ENCODE data around the gene TRPM1.

TRPM1 gene

DNA sequence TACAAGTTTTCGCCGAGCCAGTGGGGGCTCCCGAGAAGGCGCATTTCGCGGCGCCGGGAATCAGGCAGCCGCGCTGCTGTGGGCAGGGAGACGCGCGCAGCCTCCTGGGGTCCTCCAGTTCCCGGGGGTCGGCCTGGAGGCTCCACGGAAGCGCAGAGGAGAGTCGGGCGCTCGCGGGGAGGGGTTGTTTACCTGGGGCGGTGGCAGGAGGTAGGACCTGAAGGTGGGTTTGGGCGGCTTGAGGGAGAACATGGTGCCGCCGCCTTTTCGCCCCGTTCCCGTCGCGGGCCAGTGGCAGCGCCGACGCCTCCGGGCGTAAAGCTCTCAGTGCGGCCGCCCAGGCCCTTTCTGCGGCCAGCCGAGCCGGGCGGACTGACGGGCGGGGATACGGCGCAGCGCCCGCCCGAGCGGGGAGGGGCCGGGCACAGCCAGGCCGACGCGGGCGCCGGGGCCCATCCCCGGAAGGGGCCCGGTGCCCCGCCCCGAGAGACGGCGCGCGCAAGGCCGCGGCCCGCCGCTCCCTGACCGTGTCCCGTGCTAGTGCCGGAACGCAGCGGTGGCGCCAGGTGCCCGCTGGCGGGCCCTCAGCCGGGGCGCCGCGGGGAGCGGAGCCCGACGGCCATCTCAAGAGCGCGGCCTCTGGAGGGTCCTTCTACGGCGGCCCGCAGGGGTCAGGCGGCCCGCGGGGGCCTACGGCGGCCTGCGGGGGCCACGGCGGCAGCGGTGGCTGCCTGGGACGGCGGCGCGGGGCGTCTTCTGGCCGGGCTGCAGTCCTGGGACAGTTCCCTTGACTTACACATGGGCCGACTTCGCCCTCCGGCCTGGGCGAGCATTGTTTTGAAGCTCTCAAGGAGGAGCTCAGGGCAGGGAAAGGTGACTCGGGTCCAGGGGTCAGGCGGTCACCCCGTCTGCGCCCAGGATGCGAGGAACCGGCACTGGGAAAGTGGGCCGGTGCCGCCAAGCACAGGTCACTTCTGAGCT, 110.0 kb downstream of the TRPM1 start, which contains the start of gene MTMR10:
MTMR10 (minus strand) TSS at position 374 of the 981 bp plus-strand sequence; CDS start at position 252, 122 bp downstream.
- no peaks in the 10 kb centered on the region for H3K9me3 ChIP-seq (ENCODE audit: control insufficient read depth, insufficient read depth, low read depth, low read length)
- H3K36me3 ChIP-seq (ENCODE audit: control insufficient read depth, insufficient read depth, low read length): peaks cover 13% of the 10 kb centered on the region
- H3K27ac ChIP-seq (ENCODE audit: low read depth, low read length): peak within 1 kb of the TSS; percentile 80
- H3K4me1 ChIP-seq (ENCODE audit: control insufficient read depth, insufficient read depth, low read length): 0 out of 2 replicates have a peak, but pooled peaks cover 3% of the 10 kb centered on the region
- H3K9ac ChIP-seq (ENCODE audit: low read length): peak within 1 kb of the TSS; percentile 93
- no peaks in the 10 kb centered on the region for H3K27me3 ChIP-seq (ENCODE audit: control insufficient read depth, insufficient read depth, low read length)
- H3K4me3 ChIP-seq (ENCODE audit: low read depth, low read length): peak within 1 kb of the TSS; percentile 96

DNA sequence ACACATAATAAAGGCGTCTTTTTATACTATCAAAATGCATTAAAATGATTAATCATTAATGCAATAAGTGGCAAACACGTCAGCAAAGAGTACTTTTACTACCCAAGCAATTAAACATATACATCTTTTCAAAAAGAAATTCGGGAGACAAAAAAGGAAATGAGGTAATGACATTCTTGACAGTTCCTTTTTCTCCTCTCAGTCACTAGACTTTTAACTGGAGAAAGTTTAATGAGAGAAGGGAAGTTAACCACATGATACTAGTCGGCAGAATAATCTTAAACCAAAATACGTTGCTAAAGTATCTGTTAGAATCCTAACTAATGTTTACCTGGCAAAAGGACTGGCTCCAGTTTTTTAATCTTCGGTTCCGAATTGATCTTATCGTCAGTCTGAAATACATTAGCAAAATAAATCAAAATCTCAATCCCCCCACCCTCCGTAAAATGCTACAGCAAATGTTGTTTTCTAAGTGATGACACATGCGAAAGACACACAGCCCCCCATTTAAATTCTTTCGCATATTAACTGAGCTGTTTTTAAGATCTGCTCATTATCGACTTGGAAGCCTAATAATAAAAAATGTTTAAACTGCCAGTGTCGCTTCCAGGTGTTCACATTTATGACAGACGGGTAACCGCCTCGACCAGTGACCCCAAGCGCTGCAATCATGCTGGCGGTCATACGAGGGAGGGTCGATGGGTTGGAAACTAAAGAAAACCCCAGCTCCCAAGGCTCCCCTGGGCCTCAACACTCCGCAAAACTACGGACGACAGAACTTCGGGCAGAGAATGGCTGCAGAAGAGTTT, 110.9 kb downstream of the TRPM1 start:
- Histone ChIP-seq H3K9ac (ENCODE audit: low read length) (peak overlapping the region; percentile 93), H3K27me3 (ENCODE audit: control insufficient read depth, insufficient read depth, low read length) (no peaks in the 10 kb centered on the region), H3K4me1 (ENCODE audit: control insufficient read depth, insufficient read depth, low read length) (0 out of 2 replicates have a peak, but pooled peaks cover 3% of the 10 kb centered on the region), H3K27ac (ENCODE audit: low read depth, low read length) (peak overlapping the region; percentile 79), H3K4me3 (ENCODE audit: low read depth, low read length) (peak overlapping the region; percentile 96), H3K9me3 (ENCODE audit: control insufficient read depth, insufficient read depth, low read depth, low read length) (no peaks in the 10 kb centered on the region), H3K36me3 (ENCODE audit: control insufficient read depth, insufficient read depth, low read length) (peaks cover 20% of the 10 kb centered on the region)

DNA sequence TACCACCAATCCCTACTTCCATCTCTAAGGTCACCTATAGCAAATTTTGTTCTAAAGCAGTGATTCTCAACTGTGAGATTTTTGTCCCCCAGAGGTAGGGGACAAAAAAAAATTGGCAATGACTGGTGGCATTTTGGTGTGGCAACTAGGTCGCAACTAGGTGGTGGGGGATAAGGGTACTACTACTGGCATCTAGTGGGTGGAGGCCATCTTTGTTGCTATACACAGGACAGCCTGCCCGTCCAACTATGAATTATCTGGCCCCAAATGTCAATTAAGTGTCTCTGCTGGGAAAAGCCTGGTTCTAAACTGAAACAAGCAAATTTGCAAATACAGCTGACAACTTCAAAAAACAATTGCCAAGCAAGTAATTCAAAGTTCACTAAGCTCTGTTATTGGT, 111.5 kb downstream of the TRPM1 start:
- Histone ChIP-seq H3K4me3 (ENCODE audit: low read depth, low read length) (peak overlapping the region; percentile 96), H3K27me3 (ENCODE audit: control insufficient read depth, insufficient read depth, low read length) (no peaks in the 10 kb centered on the region), H3K9me3 (ENCODE audit: control insufficient read depth, insufficient read depth, low read depth, low read length) (no peaks in the 10 kb centered on the region), H3K36me3 (ENCODE audit: control insufficient read depth, insufficient read depth, low read length) (peaks cover 26% of the 10 kb centered on the region), H3K9ac (ENCODE audit: low read length) (no peak overlapping the region), H3K27ac (ENCODE audit: low read depth, low read length) (no peak overlapping the region), H3K4me1 (ENCODE audit: control insufficient read depth, insufficient read depth, low read length) (0 out of 2 replicates have a peak, but pooled peaks cover 3% of the 10 kb centered on the region)

- Histone ChIP-seq H3K36me3 (ENCODE audit: control insufficient read depth, insufficient read depth, low read length) (peaks cover 30% of the 10 kb centered on the region), H3K4me1 (ENCODE audit: control insufficient read depth, insufficient read depth, low read length) (no peaks in the 10 kb centered on the region), H3K27ac (ENCODE audit: low read depth, low read length) (no peak overlapping the region), H3K27me3 (ENCODE audit: control insufficient read depth, insufficient read depth, low read length) (no peaks in the 10 kb centered on the region), H3K4me3 (ENCODE audit: low read depth, low read length) (no peak overlapping the region), H3K9ac (ENCODE audit: low read length) (no peak overlapping the region), H3K9me3 (ENCODE audit: control insufficient read depth, insufficient read depth, low read depth, low read length) (no peaks in the 10 kb centered on the region)
Measured at GRCh38 chr15:30985081-30985531, 116.4 kb downstream of the TRPM1 start.

DNA sequence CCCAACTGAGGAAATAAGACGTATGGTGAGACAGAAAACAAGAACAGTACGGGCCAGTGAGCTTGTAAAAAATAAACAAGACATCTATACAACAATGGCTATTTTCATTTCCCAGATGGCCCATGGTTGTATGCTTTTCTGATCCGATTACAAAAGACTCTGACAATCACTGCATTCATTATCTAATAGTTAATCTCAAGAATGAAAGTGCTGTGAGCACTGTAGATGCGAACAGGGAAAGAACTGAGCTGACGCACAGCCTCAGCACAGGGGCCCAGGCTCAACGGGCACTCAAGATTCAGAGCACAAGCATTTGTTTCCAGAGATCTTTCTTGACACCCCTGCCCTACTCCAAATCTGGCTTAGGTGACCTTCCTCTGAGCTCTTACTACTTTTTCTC, 117.0 kb downstream of the TRPM1 start:
- Histone ChIP-seq H3K27me3 (ENCODE audit: control insufficient read depth, insufficient read depth, low read length) (no peaks in the 10 kb centered on the region), H3K9ac (ENCODE audit: low read length) (no peak overlapping the region), H3K36me3 (ENCODE audit: control insufficient read depth, insufficient read depth, low read length) (peaks cover 30% of the 10 kb centered on the region), H3K9me3 (ENCODE audit: control insufficient read depth, insufficient read depth, low read depth, low read length) (no peaks in the 10 kb centered on the region), H3K27ac (ENCODE audit: low read depth, low read length) (no peak overlapping the region), H3K4me3 (ENCODE audit: low read depth, low read length) (no peak overlapping the region), H3K4me1 (ENCODE audit: control insufficient read depth, insufficient read depth, low read length) (no peaks in the 10 kb centered on the region)

DNA sequence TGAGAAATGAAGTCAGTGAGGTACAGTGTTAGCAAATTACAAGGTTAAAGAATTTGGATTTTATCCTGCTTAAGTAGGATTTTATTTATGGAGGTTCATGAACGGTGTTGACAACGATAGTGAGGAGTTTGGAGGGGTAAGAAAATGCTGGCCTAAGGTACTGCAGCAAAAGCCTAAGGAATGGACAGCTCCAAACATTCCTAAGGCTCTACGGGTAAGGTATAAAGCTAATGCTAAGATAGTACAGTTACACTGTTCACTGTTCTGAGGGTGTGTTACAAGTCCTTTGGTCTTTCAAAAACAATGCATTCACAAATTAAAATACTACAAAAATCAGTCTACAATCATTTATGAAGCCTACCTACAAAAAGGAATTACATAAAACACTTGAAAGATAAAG, 117.4 kb downstream of the TRPM1 start:
- Histone ChIP-seq H3K4me3 (ENCODE audit: low read depth, low read length) (no peak overlapping the region), H3K36me3 (ENCODE audit: control insufficient read depth, insufficient read depth, low read length) (peaks cover 30% of the 10 kb centered on the region), H3K4me1 (ENCODE audit: control insufficient read depth, insufficient read depth, low read length) (no peaks in the 10 kb centered on the region), H3K9ac (ENCODE audit: low read length) (no peak overlapping the region), H3K27ac (ENCODE audit: low read depth, low read length) (no peak overlapping the region), H3K9me3 (ENCODE audit: control insufficient read depth, insufficient read depth, low read depth, low read length) (no peaks in the 10 kb centered on the region), H3K27me3 (ENCODE audit: control insufficient read depth, insufficient read depth, low read length) (no peaks in the 10 kb centered on the region)

- Histone ChIP-seq H3K36me3 (ENCODE audit: control insufficient read depth, insufficient read depth, low read length) (peaks cover 13% of the 10 kb centered on the region), H3K4me3 (ENCODE audit: low read depth, low read length) (no peak overlapping the region)
Measured at GRCh38 chr15:30979457-30979856, 122.1 kb downstream of the TRPM1 start.

GRCh38 chr15:30978328-30978727, 123.2 kb downstream of the TRPM1 start:
- H3K36me3 ChIP-seq (ENCODE audit: control insufficient read depth, insufficient read depth, low read length): peaks cover 24% of the 10 kb centered on the region
- no peak overlapping the region for H3K9ac ChIP-seq (ENCODE audit: low read length)
- no peaks in the 10 kb centered on the region for H3K9me3 ChIP-seq (ENCODE audit: control insufficient read depth, insufficient read depth, low read depth, low read length)
- no peak overlapping the region for H3K27ac ChIP-seq (ENCODE audit: low read depth, low read length)
- no peak overlapping the region for H3K4me3 ChIP-seq (ENCODE audit: low read depth, low read length)
- no peaks in the 10 kb centered on the region for H3K27me3 ChIP-seq (ENCODE audit: control insufficient read depth, insufficient read depth, low read length)
- H3K4me1 ChIP-seq (ENCODE audit: control insufficient read depth, insufficient read depth, low read length): no peaks in the 10 kb centered on the region

More at GRCh38 chr15:30979457-30979856, 122.1 kb downstream of the TRPM1 start:
- no peak overlapping the region for H3K9ac ChIP-seq (ENCODE audit: low read length)
- no peaks in the 10 kb centered on the region for H3K9me3 ChIP-seq (ENCODE audit: control insufficient read depth, insufficient read depth, low read depth, low read length)
- no peaks in the 10 kb centered on the region for H3K4me1 ChIP-seq (ENCODE audit: control insufficient read depth, insufficient read depth, low read length)
- no peaks in the 10 kb centered on the region for H3K27me3 ChIP-seq (ENCODE audit: control insufficient read depth, insufficient read depth, low read length)
- no peak overlapping the region for H3K27ac ChIP-seq (ENCODE audit: low read depth, low read length)

DNA sequence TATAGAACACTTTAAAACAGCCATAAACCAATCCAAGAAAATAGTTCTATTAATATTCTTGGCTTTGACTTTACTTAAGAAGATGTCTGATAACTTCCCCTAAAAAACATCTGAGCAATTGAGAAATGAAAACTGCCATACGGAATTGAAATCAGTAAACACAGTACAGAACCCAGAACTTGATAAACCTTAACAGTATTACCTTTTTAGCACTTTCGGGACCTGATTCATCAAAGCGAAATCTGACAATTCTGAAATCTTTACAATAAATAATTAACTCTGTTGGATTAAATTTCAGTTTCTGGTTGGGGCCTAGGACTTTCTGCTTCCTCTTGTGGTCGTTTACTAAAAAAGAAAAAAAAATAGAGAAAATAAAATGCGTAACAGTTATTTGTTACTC, 127.4 kb downstream of the TRPM1 start:
- H3K4me3 ChIP-seq (ENCODE audit: low read depth, low read length): no peak overlapping the region
- no peaks in the 10 kb centered on the region for H3K9me3 ChIP-seq (ENCODE audit: control insufficient read depth, insufficient read depth, low read depth, low read length)
- H3K4me1 ChIP-seq (ENCODE audit: control insufficient read depth, insufficient read depth, low read length): no peaks in the 10 kb centered on the region
- H3K27me3 ChIP-seq (ENCODE audit: control insufficient read depth, insufficient read depth, low read length): no peaks in the 10 kb centered on the region
- H3K36me3 ChIP-seq (ENCODE audit: control insufficient read depth, insufficient read depth, low read length): peaks cover 23% of the 10 kb centered on the region
- H3K9ac ChIP-seq (ENCODE audit: low read length): no peak overlapping the region
- no peak overlapping the region for H3K27ac ChIP-seq (ENCODE audit: low read depth, low read length)

- H3K27ac ChIP-seq (ENCODE audit: low read depth, low read length): no peak overlapping the region
- H3K4me1 ChIP-seq (ENCODE audit: control insufficient read depth, insufficient read depth, low read length): no peaks in the 10 kb centered on the region
- no peak overlapping the region for H3K4me3 ChIP-seq (ENCODE audit: low read depth, low read length)
- peaks cover 23% of the 10 kb centered on the region for H3K36me3 ChIP-seq (ENCODE audit: control insufficient read depth, insufficient read depth, low read length)
- H3K9ac ChIP-seq (ENCODE audit: low read length): no peak overlapping the region
- no peaks in the 10 kb centered on the region for H3K9me3 ChIP-seq (ENCODE audit: control insufficient read depth, insufficient read depth, low read depth, low read length)
- no peaks in the 10 kb centered on the region for H3K27me3 ChIP-seq (ENCODE audit: control insufficient read depth, insufficient read depth, low read length)
Measured at GRCh38 chr15:30973379-30973778, 128.1 kb downstream of the TRPM1 start.

Measured in HUES6 (cell line).